Fibroblast of mammary gland (primary cell): ENCODE results near the gene PLCB3.

ENCODE experiments used
- DNase-seq: peaks from one replicate; pipeline ENCODE4 v3.0.0-alpha.2; 2010; ENCODE audit warnings: low read depth
- H3K4me3 ChIP-seq: 2 replicates; pipeline ENCODE4 v1.5.1; 2011; ENCODE audit warnings: low read depth, mild to moderate bottlenecking, low read length, moderate library complexity; ENCODE audit not compliant: control insufficient read depth
- CTCF ChIP-seq: conservative IDR thresholded peaks from 2 replicates; pipeline ENCODE4 v1.5.1; 2011; ENCODE audit warnings: low read depth, low read length, inconsistent platforms; ENCODE audit not compliant: control insufficient read depth, insufficient read depth

The PLCB3 gene

DNA sequence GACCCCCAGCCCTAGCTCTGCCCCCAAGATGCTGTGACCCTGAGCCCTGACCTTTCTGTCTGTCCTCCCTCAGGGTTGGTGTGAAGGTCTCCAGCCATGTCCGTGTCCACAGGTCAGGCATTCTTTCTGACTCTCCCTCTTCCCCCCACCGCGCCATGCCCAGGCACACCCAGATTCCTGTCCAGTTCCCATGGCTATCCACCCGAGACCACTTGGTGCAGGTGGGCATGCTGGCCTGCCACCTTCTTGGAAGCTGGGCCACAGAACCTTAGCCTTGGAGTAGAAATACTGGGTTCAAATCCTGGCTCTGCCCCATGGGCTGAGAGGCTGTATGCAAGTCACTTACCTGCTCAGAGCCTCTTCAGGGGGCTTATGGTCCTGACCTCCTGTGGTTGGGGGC is 2.3 kb upstream of the PLCB3 start:
- no peak overlapping the region for H3K4me3 ChIP-seq
- no peak for TF ChIP-seq CTCF
- DNase-seq = no peak

DNA sequence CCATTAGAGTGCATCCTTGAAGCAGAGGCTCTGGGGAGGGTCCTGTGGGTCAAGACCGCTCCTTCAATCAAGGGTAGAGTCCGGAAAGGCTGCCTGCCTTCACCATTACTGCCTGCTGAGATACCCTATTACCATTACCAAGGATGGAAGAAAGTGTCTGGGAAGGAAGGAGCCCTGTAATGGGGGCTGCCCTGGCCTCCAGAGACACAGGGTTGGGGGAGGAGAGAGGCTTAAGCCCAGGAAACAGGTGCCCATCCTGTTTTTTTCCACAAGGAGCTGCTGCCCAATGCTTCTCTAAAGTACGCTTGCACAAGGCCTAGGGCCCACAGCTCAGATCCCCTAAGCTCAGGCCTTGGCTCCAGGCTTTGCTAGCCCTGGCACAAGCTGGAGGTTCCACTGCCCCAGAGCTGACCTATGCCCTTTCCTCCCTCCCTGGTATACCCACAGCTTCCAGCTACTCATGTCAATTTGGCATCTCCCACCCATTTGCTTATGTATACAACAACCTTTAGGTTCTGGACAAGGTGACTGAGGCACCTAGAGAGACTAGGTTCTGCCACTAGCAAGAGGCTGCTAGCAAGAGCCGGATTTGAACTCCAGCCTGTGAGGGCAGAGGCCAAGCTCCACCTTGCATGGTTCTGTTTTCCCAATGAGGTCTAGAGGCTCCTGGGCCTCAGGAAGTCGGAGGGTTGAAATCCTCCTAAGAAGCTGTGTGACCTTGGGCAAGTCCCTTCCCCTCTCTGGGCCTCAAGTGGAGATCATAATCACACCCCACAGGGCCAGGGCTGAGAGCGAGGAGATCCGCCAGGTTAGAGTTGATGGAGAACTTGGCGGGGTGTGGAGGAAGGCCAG is 1.5 kb upstream of the PLCB3 start:
- no peak overlapping the region for H3K4me3 ChIP-seq
- DNase-seq = no peak
- no peak for TF ChIP-seq CTCF

DNA sequence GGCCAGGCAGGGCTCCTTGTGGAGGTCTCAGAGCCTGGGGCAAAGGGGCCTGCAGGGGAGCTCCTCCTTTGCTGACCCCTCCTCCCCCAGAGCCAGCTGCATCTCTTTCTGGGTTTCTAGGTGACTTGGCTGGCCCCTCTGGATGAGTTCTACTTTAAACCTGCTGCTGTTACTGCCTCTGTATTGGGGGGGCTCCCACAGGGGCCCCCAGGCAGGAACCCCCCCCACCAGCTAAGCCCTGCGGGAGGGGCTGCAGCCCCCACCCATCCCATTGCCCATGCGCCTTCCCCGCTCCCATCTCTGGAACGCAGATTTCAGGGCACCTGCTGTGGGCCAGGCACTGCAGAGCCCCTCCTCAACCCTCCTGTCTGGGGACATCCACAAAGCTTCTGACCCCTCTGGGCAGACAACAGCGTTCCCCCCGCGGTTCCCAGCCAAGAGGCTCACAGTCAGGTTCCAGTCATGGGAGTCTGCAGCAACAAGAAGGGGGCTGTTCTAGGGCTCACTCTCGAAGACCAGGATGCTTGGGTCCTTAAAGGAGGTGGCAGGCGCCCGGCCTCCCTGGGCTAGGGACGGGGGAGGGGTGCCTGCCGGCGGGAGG is 815 bp upstream of the PLCB3 start:
- no peak for DNase-seq
- TF ChIP-seq CTCF = no peak
- H3K4me3 ChIP-seq = peak overlapping the region; percentile 40

- no peak for DNase-seq
- peak overlapping the region; percentile 83 for H3K4me3 ChIP-seq
- no peak for TF ChIP-seq CTCF
Measured at GRCh38 chr11:64251753-64252002, 348 bp downstream of the PLCB3 start.

- no peak for DNase-seq
- peak; percentile 38 for TF ChIP-seq CTCF
- peak overlapping the region; percentile 83 for H3K4me3 ChIP-seq
Measured at GRCh38 chr11:64252003-64252872, 908 bp downstream of the PLCB3 start.

- no peak for TF ChIP-seq CTCF
- DNase-seq = no peak
- no peak overlapping the region for H3K4me3 ChIP-seq
Measured at GRCh38 chr11:64253043-64253442, 1.7 kb downstream of the PLCB3 start.
